ENCODE data around the gene BARX1. TPM values are rescaled to one million over a fixed set of nuclear protein-coding genes. Genes with fewer than 3 reads are reported as not detected.
"Not testable (repeated sequence)": the region's sequence is repeated elsewhere in the genome, so short reads cannot be mapped to it uniquely, and the experiment has no call there.

BARX1 gene
- polyA plus RNA-seq, 10 donors: 0.11 to 0.18 (median 0.16) TPM; not detected in 6

DNA sequence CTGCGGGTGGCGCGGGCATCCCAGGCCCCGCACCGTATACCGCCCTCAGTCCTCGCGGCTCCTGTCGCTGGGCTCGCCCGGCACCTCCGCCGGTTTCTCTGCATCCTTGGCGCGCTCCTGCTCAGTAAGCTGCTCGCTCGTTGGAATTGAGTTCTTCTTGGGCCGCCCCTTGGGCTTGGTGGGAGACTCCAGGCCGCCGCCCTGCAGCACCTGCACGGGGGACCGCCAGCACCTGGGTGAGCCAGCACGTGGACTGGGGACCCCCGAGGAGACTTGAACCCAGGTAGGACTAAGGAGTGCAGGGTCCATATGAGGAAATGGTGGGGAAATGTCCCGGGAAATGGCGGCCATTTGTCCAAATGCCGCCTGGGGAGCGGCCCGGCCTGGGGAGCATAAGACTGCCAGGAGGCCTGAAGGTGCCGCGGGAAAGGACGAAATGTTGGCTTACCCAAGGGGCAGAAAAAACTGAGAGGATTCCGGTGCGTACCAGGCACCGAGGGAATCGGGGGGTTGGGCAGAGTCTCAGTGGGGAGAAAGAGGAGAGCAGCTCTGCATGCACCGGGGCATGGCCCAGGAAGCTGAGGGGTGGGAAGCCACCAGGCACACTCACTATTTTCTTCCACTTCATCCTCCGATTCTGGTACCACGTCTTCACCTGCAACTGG, 2.9 kb downstream of the BARX1 start:
- no peak for DNase-seq

DNA sequence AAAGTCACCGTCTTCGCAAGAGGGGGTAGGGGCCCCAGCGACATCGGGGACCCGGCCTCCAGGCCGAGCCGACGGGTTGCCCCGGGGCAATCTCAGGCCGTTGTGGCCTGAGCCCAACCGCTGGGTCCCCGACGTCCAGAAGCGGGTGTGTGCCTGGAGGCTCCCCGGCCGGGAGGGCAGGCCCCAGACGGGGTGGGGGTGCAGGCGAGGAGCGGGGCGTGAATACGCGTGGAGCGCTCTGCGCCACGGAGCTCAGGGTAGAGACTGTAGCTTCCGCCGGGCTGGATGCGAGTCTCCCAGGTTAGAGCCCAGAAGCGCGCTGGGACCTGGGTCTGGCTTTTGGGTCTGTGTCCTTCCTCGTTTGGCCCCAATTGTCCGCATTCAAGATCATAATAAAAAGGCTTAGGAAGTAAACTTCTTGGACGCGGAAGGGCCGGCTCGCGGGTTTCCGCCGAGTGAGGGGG, 3.5 kb downstream of the BARX1 start:
- no peak for DNase-seq

DNA sequence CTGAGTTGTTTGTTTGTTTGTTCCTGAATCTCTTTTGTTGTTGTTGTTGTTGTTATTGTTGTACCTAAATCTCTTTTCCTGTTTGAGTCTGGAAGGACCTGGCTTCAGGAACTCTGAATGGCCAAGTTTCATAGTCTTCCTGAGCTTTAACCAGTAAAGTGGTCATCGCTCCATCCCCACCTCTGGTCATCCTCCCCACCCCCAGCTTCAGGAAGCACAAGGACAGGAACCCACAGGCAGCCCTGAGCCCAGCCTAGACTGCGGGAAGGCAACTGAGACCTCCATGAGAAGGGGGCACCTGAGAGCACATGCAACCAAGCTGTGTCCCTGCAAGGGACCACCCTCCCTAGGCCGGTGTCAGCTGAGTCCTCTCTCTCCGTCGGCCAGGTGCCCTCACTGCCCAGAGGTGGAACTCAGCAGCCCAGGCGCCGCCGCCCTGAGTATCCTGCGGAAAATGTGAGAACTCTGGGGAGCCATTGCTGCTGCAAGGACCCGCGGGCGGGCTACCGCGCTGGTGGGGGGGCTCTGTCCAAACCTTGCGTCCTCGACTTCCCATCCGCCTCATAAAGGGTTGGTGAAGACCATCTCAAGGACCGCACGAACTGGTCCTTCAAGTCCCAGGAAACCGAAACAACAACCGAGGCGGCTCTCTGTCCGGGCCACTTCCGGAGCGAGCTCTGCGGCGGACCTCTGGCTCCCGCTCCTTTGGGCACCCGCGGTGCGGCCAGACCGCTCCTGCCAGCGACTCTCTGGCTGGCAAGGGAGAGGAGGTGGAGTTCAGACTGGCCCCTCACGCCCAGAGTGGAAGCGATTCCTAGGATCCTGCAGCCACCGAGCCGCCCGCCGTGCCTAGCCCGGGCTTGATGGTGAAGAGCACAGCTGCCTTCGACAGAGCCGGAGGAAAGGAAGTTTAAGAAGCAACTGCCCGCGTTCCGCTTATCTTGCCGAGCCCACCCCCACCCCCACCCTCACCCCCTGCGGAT, 4.2 kb downstream of the BARX1 start:
- peak in 1 of 3 donors; percentile 69 for DNase-seq

DNA sequence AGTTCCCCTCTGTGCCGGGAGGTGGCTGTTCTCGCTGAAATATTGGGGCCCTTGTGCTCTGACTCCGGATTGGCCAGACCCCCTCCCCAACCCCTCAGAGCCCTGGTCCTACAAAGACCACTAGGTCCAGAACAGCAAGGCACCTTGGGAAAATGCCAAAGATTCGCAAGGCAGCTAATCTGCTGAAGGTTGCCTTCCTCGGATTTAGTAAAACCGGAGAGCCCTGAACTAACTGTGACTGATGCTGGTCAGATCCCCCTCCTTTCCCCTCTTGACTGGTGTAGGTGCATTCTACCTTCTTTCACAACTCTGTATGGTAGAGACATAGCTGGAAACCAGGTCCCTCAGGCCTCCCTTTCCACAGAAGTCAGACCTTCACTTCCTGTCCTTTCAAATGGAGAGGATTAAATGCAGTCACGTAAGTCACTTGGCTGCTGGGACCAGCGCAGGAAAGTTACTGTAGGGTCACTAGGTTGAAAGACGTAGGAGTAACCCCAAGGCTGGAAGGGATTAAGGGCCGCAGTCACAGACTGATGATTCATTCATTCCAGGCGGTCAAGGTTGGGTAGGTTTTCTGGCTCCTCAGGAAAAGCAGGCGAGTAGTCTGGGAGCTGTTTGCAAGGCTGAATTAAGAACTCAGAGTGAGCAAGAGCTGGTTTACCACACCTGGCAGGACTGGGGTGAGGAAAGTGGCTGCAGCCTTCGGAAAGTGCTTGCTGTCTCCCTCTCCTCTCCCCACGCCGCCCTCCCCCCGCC, 5.3 kb downstream of the BARX1 start:
- no peak for DNase-seq

DNA sequence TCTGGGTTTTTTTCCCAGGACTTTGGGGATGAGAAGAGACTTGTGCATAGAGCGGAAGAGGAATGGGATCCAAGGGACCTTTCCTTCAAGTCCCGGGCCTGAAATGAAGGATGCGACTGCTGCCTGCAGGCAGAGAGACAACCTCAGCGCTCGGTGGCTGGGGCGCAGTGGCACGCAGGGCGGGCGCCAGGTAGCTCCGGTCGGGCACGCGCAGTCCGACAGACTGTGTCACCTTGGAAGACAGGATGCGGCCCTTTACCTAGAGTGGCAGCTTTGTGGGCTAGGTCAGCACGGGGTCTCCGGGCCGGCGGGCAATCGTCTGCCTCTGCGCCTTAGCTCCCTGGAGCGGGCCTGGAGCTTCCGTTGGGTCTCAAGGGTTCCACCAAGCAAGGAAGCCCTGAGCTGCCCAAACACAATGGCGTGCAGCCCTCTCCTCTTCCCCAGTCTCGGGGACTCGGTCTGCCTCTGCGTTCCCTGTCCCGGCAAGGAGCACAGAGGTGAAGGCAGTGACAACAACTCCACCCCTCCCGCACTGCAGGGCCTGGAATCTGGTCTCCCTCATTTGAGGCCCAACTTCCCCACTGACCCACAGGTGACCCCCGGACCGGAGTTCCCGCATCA, 6.0 kb downstream of the BARX1 start:
- no peak for DNase-seq

DNA sequence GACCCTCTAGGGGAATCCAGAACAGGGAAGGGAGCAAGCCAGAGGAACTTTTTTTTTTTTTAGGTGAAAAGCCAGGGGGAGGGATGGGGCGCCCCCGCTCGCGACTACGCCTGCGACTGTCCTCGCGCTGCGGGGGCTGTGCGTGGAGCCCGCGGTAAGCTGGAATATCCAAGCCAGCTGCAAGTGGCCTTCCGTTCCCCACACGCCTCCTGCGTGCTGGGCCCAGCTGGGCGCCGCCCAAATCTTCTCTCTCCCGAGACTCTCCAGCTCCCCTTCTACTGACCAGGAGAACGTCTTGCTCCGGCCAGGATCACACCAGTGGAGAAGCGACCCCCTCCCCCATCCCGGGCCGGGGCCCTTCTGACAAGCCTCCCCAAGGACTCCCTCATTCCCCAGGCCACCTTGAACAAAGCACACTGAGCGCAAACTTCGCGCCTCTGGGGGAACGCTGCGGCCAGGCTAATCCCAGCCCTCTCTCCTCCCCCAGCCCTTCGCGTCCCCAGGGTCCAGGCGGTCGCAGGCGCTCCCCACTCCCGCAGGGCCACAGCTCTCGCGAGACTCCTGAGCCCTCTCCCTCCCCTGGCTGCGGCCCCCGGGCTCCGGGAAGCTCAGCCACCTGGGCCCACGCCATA, 6.6 kb downstream of the BARX1 start:
- no peak for DNase-seq

DNA sequence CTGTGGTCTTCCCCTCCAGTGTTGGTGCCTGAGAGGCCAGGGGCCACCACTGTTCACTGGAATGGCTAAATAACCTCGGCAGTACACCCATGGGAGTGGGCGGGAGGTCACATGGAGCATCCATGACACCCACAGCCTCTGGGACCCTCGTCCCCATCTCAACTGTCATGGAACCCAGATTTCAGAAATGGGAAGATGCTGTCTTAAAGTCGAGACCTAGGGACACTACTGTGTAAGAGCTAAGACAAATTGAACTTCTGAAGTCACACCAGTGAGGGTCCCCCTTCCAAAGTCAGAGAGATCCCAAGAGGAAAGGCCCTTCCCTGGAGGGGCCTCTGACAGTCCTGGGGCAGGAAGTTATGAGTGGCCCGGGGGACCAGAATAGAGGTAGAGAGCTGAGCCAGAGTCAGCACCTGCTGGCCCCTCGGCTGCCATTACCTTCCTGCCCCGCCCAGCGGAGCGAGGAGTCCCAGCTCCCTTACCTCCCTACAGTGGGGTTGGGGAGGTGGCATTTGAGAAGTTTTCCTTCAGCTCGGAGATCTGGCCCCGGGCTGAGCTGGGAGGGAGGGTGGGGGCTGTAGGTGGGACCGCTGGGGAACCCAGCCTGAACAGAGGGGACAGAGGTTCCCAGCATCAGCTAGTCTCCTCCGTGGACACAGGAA, 7.6 kb downstream of the BARX1 start:
- no peak for DNase-seq

DNA sequence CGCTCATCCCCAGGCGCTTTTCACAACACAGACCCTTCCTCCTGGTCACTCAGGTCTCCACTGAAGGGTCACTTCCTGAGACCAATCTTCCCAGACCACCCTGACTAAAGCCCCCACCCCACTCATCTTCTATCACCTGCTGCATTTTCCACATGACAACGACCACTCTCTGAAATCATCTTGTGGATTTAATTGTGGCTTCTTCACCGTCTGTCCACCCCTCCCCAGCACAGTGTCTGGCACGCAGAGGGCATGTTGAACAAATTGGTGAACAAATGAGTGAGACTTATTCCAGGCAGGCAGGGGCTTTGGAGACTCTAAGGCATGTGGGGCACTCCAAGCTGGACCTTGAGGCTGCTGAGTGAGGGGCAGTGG, 8.8 kb downstream of the BARX1 start:
- no peak for DNase-seq

DNA sequence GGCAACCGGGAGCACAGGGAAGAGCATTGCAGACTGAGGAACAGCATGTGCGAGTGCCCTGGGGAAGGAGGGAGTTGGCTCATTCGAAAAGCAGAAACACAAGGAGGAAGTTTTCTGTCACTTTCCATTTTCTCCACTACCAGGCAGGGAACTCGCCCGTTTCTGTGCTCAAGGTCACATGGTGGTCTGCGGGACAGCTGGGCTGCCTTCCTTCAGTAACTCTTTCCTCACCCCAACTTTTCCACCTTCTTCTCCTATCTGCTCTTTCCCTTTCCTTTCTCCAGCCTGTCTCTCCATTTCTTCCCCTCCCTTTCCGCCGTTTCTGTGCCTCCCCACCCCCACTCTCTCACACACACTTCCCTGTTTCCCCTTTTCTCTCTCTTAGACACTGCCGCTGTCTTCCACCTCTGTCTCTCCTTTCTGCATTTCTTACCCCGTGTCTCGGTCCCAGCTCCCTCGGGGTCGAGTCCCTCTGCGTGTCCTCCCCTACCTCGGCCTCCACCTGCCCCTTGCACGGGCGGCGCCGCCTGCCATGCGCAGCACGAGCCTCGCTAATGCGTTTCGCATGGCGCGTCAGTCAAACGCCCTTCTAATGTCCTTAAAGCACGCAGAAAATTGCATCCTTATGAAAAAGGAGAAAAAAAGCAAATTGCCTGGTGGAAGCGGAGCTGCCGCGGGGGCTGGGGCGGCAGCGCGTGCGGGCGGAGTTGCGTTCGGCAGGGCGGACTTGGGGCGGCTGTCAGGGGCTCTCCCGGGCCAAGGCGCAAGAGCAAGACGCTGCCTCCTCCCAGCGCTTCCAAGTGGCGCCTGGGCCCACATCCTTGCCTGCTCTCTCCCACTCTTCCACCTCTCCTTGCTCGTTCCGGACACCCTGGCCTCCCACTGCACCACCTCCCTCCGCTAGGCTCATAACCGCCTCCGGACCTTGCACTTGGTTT, 9.5 kb downstream of the BARX1 start:
- no peak for DNase-seq

DNA sequence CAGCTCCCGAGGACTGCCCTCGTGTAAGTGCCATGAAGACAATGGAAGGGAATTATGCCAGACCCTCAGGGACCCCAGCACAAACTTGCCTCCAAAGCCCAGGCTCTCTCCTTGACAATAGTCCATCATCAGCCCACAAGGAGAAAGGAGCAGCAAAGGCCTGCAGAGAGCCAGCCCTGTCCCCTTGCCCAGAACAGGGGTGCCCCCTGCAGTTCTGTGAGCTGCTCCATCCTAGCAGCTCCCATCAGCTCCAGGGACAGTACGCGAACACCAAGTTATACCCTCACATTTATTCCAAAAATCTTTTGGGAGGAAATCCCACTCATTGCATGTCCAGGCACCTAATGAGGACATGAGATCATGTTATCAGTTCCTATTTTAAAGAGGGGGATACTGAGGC, 11.1 kb downstream of the BARX1 start:
- no peak for DNase-seq

DNA sequence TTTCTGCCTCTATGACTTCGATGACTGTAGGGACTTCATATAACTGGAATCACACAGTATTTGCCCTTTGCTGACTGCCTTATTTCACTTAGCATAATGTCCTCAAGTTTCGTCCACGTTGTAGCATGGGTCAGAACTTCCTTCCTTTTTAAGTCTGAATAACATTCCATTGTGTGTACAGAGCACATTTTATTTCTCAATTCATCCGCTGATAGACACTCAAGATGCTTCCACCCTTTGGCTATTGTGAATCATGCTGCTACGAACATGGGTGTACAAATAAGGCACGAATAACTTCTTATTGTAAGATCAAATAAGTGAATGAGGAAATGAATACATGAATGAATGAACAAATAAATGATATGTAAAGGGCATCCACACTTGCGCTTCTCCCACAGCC, 13.0 kb downstream of the BARX1 start:
- no peak for DNase-seq

DNA sequence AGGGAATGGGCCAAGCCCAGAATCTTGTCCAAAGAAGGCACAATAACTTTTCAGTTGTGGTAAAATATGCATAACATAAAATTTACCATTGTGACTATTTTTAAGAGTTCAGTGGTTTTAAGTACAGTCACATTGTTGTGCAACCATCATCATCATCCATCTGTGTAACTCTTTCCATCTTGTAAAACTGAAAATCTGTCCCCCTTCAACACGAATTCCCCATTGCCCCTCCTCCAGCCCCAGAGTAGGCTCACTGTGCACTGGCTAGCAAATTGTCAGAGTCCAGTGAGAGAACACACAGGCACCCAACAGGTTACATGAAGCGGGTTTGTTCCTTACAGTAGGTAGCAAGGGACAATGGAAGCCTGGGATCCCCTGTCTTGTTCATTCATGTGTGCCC, 13.7 kb downstream of the BARX1 start:
- DNase-seq: no peak

DNA sequence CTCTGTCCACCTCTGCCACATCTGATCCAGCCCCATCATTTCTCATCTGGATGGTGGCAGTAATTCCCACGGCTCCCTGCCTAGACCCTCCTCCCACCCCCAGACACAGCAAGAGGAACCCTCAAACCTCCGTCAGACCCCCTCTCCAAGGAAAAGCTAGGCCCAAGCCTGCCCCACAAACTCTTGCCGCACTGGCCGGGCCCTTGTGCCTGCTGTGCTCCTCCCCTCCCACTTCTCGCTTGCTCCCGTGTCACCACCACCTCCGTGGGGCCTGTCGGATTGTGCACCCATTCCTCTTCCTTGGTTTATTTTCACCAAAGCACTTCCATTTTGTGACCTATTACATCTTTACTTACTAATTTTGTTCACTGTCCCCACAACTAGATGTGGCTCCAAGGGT, 14.2 kb downstream of the BARX1 start:
- no peak for DNase-seq

DNA sequence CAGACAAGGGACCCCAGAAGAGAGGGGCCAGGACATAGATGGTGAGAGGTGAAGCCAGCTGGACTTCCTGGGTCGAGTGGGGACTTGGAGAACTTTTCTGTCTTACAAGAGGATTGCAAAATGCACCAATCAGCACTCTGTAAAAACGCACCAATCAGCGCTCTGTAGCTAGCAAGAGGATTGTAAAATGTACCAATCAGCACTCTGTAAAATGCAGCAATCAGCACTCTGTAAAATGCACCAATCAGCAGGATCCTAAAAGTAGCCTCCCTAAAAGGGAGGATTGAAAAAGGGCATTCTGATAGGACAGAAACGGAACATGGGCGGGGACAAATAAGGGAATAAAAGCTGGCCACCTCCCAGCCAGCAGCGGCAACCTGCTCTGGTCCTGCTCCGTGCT, 15.6 kb downstream of the BARX1 start:
- DNase-seq: not testable (repeated sequence)

DNA sequence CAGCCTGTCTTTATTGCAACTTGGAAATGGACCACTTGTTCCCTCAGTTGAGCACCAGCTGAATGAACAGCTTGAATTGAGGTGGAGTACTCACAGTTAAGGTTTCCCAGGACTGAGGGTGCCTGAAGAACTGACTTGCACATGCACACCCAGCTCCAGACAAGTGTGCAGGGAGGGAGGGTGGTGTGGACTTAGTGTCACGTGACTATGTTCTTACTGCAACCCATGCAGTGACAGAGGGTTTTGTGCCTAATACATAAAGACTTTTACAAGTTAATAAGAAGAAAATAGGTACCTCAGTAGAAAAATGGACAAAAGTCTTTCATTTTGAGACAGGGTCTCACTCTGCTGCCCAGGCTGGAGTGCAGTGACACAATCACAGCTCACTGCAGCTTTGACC, 18.0 kb downstream of the BARX1 start:
- DNase-seq: no peak

DNA sequence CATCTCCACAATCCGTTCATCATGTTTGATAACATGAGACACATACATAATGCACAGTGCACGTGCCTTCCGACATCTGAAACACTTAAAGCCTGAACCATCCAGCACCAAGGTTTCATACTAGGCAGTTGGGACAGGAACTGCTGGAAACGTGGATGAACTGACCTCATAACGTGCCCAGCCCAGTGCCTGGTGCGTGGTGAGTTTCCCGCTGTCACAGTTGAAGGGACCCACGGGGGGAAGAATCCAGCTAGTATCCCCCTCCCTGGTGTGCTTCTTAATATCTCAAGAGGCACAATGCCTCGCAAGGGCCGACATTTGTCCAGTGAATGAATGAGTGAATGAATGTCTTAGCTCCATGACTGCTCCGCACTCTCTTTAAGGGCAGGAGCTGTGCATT, 23.2 kb downstream of the BARX1 start:
- DNase-seq: no peak

DNA sequence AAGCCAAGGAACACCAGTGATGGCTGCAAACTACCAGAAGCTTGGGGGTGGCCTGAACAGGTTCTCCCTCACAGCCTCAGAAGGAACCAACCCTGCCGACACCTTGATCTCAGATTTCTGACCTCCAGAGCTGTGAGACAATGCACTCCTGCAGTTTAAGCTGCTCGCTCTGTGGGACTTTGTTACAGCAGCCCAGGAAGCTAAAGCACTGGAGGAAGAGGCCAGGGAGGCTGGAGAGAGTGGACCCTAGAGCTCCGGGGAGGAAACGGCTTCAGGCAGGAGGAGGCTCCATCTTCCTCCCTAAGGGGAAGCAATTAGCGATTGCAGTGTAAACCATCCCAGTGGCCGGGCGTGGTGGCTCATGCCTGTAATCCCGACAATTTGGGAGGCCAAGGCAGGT, 25.1 kb downstream of the BARX1 start:
- no peak for DNase-seq

DNA sequence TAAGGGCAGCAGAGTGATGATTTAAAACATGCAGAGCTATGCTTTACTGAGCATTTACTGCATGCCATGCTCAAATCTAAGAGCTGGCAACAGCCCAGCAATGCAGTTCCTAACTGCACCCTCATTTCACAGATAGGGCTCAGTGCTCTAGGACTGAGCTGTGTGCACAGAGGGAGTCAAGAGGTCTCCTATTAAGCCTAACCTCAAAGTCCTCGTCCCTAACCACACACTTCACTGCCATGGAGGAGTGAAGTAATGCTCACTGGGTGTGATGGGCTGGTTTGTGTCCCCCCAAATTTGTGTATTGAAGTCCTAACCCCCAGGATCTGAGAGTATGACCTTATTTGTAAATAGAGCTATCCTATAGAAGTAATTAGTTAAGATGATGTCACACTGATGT, 25.9 kb downstream of the BARX1 start:
- DNase-seq: no peak

DNA sequence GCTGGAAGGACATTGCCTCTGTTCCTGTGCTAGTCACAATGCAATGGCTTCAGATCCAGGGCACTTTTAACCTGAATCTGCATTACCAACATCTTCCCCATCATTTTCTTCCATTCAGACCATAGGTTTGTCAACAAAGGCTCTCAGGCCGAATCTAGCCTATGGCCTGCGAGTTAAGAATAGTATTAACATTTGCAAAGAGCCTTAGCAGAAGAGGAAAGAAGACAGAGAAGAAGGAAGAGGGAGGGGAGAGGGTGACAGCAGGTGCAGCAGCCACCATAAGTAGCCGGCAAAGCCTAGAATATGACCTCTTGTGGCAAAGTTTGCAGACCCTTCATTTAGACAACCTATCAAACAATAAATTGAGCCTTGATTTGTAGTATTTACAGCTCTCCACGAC, 32.6 kb downstream of the BARX1 start:
- no peak for DNase-seq
